HG03575 (cell line): ENCODE results near the gene TNFRSF8.
"Not testable (repeated sequence)": the region's sequence is repeated elsewhere in the genome, so short reads cannot be mapped to it uniquely, and the experiment has no call there.

Experiments
- ATAC-seq: cut with Tn5 transposase; IDR thresholded peaks from one replicate; pipeline ENCODE4 v1.9.1; 2021; ENCODE audit not compliant: unreplicated experiment, insufficient number of reproducible peaks, low FRiP score; ENCODE audit errors: extremely low read depth

TNFRSF8 gene

DNA sequence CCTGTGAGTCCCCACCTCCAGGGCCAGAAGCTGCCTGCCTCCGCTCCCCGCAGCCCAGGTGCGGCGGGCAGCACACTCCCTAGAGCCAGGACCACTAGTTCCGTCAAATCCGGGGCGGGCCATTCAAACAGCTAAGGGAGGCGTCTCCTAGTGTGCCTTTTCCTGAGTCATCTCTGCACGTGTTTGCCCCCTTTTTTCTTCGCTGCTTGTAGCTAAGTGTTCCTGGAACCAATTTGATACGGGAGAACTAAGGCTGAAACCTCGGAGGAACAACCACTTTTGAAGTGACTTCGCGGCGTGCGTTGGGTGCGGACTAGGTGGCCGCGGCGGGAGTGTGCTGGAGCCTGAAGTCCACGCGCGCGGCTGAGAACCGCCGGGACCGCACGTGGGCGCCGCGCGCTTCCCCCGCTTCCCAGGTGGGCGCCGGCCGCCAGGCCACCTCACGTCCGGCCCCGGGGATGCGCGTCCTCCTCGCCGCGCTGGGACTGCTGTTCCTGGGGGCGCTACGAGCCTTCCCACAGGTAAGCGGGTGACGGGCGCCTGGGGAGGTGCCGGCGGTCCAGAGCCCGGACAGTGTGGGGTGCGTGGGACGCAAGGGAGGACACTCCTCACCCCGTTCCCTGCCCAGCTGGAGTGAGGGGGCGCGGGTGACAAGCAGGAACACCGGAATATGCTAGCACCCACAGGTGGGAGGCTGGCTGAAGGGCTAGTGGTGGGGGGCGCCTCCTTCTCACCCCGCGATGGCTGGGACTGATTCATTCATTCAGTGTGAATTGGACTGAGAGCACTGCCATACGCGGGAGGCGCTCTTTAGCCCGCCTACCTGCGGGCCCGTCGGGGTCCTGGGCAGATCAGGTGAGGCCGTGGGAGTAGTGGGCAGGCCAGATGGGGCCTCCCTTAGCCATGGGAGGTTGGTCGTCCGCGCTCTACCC is at the start of gene TNFRSF8:
TSS of gene TNFRSF8 (plus strand) at position 163 of the 932 bp plus-strand sequence. CDS start at position 459, 296 bp downstream.
- no peak for ATAC-seq

DNA sequence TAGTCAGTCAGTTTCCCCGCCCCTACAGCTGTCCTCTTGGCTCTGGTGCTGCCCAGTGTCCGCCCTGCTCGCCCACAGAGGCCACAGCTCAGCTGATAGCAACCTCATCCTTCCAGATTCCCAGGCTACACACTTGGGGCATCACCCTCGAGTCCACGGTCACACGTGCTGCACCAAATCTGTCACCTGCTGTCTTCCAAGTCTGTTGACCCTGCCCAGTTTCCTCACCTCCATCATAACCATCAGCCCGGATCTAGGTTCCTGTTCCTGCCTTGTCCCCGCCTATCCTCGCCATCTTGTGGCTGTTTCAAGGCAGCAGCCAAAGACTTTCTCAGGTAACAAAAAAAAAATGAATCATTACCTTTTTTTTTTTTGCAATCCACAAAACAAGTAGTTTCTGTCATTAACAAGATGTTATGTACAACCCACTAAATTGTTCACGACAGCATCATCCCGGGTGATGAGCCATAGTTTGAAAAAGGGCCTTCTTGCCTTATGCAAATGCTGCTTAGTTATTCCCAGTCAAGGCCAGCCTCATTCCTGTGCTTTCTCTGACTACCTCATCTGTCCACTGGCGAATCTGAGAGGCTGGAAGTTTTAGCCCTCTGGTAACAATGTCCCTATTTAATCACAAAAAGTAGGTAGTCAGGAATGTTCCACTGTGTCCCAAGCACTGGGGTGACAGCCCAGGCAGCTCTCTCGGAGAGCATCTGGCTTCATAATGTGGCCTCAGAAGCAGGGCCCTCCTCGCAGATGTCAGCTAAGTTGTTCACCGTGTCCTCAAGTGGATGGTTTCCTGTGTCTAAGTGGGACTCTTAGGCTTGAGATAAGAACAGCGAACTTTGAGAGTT is 48.7 kb upstream of the TNFRSF8 start:
- ATAC-seq: no peak

DNA sequence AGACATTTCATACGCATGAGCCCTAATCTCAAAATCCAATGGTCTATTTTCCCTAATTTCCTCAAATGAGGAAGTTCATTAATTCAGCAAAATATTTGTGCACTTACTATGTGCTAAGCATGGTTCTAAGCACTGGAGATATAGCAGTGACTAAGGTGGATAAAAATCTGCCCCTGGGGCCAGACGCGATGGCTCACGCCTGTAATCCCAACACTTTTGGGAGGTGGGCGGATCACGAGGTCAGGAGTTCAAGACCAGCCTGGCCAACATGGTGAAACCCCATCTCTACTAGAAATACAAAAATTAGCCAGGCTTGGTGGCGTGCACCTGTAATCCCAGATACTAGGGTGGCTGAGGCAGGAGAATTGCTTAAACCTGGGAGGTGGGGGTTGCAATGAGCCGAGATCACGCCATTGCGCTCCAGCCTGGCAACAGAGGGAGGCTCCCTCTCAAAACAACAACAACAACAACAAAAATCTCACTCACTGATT is 48.1 kb upstream of the TNFRSF8 start:
- no peak for ATAC-seq

DNA sequence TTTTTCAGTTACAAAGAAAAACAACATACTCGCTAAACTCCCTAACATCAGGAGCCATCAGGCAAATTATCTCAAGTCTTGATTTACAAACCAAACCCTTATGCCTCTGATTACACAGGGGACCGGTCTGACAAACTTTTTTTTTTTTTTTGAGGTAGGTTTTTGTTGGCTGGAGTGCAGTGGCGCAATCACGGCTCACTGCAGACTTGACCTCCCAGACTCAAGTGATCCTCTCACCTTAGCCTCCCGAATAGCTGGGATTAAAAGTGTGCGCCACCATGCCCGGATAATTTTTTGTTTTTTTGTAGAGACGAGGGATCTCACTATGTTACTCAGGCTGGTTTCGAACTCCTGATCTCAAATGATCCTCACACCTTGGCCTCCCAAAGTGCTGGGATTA is 47.6 kb upstream of the TNFRSF8 start:
- ATAC-seq: no peak

DNA sequence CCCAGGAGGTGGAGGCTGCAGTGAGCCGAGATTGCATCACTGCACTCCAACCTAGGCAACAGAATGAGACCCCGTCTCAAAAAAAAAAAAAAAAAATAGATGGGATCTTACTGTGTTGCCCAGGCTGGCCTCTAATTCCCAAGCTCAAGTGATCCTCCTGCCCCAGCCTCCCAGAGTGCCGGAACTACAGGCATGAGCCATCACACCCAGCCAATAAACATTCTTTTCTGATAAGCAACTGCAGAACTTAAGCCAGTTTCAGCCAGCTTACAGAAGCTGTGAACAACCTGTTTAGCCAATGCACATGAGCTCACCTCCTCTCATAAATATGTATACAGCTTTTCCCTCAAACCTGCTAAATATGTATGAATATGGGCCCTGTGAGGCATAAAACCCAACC is 46.9 kb upstream of the TNFRSF8 start:
- ATAC-seq: no peak

DNA sequence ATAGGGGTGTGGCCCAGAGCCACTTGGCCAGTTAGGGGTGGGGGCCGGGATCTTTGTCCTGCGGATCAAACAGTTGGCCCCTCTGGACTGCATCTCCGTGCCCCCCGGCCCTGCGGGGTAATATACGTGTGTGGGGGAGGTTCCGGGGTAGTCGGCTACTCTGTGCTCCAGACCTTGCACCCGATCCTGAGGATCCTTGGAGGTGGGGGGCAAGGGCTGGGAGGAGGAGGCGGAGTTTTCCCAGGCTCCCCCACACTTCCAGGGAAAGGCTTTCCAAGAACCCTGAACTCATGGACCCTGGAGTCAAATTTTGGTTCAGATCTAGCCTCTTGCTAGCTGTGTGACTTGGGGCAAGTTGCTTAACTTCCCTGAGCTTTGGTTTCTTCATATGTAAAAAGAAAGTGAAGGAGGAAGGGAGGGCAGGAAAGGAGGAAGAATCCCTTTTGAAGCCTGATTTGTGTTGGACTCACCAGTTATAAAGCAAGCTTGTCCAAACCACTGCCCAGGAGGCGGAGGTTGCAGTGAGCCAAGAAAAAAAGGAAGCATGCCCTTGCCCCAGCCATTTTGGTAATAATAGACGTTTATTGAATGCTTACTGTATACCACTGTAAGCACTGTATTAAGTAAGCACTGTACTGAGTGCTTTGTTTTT is 43.1 kb upstream of the TNFRSF8 start:
- no peak for ATAC-seq

DNA sequence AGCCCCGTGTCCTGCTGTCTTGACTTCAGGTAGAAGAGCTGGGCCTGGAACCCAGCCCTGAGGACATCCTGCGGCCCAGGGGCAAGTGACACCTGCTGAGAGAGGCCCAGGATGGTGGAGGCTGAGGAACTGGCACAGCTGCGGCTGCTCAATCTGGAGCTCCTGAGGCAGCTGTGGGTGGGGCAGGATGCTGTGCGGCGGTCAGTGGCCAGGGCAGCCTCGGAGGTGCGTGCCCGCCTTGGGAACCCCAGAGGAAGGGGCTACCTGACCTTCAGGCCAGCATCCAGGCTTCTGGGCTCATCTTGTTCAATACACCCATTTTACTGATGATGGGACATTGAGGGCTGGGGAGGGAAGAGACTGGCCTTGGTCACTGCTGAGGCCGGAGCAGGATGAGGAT is 41.5 kb upstream of the TNFRSF8 start:
- ATAC-seq: no peak

DNA sequence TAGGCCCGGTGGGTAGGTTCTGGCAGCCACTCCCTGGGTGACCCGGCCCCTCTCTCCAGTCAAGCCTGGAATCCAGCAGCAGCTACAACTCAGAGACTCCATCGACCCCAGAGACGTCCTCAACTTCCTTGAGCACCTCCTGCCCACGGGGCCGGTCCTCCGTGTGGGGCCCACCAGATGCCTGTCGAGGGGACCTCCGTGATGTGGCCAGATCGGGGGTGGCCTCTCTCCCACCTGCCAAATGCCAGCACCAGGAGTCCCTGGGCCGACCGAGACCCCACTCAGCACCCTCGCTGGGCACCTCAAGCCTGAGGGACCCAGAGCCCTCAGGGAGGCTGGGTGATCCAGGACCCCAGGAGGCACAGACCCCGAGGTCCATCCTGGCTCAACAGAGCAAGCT is 41.1 kb upstream of the TNFRSF8 start:
- ATAC-seq: no peak

DNA sequence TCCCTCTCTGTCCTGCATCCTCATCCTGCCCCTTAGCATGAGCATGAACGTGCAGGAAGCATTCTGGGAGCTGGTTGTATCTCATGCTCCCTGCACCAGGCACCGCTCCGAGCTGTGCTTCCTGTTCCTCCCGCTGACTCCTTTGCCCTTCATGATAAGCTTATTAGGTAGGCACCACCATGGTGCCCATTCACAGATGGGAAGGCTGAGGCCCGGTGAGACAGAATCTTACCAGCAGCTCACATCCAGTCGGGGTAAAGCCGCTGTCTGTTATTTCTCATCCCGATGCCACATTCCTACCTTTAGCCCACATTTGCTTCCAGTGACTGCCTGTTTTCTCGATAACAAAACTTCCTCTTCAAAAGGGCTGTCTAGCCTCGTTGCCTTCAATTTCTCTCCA is 36.5 kb upstream of the TNFRSF8 start:
- no peak for ATAC-seq

DNA sequence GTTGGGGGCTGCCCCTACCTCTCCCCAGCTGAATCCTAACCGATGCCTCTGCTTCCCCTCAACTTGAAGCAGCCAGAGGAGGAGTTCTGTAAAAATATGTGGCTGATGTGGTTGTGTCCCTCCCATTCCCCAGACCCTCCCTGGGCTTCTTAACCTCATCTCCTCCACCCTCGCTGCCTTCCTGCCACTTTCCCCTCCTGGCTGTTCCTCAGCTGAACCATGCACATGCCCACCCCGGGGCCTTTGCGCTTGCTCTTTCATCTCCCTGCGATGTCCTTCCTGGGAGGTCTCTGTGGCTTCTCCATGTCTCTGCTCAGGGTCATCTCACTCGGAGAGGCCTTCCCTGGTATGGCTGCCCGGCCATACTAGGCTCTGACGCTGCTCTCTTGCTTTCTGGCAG is 34.9 kb upstream of the TNFRSF8 start:
- ATAC-seq: no peak

DNA sequence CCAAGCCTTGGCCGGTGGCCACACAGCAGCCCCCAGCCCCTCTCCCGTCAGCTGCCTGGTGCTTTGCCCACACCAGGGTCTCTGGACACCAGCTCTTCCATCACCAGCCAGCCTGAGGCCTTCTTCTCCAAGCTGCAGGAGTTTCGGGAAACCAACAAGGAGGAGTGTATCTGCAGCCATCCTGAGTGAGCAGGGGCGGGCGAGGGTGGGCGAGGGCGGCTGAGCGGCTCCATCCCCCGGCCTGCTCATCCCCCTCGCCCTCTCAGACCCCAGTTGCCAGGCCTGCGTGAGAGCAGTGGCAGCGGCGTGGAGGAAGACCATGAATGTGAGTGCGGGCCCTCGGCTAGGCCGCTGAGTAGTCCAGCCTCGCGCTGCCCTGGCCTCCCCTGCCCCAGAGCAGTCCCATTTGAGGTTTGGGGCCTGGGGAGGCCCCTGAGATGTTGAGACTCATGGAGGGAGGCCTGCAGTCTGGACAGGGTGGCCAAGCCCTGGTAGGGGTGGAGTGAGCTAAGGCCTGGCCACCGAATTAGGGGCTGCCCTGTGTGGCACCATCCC is 34.1 kb upstream of the TNFRSF8 start:
- ATAC-seq: no peak

DNA sequence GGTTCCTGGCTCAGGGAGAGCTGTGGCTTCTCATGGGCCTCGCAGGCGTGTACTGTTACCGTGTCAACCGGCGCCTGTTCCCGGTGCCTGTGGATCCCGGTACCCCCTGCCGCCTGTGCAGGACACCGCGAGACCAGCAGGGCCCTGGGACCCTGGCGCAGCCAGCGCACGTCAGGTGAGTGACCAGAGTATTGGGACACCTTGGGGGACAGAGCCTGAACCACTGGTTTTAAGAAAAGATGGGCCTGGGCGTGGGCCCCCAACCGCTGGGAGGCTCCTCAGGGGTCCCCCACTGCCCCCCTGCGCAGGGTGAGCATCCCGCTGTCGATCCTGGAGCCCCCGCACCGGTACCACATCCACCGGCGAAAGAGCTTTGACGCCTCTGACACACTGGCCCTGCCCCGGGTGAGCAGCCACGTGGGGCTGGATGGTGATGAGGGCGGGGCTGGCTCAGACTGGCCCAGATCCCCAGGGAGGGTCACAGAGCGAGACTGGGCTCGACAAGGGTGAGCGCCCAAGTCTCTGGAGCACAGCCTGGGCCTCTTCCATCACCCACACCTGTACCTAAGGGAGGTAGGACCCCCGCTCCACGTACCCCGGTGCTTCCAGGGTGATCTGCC is 33.3 kb upstream of the TNFRSF8 start:
- ATAC-seq: no peak

DNA sequence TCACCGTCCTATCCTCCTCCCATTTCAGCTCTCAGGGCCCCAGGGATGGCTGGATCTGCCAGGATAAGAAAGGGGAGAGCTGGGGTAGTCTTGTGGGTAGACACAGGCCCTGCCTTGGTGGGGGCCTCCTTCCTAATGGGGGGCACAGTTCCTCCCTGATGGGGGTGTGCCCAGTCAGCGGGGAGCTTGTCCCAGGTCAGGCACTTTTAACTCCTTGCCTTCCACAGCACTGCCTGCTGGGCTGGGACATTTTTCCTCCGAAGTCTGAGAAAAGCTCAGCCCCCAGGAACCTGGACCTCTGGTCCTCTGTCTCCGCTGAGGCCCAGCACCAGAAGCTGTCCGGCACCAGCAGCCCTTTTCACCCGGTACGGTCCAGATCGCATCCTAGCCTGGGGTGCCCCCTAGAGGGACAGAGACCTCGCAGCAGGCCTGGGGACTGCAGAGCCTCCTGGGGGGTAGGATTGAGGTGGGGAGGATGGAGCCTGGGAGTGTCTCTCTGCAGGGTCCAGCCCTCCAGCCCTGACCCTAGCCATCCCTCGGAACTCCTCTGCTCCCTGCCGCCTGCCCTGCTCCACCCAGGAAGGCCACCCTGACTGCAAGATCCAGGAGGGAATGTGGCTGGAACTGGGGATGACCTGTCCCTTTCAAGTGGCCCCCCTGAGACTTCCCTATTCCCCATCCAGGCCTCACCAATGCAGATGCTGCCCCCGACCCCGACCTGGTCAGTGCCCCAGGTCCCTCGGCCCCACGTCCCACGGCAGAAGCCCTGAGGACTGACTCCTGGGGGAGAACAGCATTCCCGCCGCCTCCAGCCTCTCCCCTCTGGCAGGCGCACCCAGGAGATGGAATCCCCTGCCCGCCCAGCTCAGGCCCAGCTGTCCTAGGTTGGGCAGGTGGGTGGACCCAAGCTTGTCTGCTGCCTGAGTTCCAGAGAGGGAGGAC is 31.8 kb upstream of the TNFRSF8 start:
- no peak for ATAC-seq

DNA sequence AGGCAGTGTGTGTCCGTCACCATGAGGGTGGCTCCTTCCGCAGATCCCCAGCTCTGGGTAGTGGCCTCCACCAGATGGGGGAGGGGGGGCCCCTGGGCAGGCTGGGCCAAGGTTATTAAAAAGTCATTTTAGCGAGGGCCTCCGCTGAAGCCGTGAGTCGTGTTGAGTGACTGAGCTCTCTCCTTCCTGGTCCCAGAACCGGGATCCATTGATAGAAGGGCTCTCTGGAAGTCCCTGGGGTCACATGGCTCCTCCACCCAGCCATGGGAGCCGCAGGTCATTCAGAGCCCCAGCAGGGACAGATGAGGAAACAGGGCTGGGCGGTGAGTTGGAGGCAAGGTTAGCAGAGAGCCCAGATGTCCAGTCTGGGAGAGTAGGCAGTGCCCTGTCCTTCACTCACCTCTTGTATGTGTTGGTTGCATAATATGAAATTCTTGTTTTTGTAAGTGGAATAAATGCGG is 30.9 kb upstream of the TNFRSF8 start:
- ATAC-seq: no peak

DNA sequence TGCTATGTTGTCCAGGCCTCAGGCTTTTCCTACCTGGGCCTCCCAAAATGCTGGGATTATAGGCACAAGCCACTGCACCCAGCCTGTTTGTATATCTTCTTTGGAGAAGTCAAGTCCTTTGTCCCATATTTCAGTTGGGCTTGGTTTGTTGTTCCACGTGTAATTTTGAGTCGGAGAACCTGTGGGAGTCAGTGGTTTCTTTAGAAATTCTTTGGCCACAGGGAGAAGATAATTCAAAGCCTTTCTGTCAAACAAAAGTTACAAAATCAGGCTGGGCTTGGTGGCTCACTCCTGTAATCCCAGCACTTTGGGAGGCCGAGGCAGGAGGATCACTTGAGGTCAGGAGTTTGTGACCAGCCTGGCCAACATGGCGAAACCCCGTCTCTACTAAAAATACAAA is 29.7 kb upstream of the TNFRSF8 start:
- ATAC-seq: not testable (repeated sequence)

DNA sequence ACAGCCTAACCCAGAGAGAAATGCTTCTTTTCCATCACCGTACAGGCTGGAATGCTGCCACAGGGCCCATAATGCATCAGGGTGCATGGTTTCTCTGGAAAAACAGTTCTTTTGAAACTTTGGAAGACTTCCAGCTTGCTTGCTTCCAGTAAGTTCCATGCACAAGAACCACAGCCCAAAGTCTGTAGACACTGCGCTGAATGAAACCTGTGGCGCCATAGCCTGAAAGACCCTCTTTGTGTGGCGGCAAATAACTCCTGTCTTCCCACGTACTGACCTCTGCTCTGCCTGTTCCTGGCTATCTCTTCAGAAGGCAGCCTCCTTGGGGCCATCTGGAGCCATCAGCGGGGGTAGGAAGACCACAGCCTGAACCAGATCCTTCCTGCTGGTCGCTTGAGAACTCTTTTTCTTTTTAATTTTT is 28.7 kb upstream of the TNFRSF8 start:
- no peak for ATAC-seq

DNA sequence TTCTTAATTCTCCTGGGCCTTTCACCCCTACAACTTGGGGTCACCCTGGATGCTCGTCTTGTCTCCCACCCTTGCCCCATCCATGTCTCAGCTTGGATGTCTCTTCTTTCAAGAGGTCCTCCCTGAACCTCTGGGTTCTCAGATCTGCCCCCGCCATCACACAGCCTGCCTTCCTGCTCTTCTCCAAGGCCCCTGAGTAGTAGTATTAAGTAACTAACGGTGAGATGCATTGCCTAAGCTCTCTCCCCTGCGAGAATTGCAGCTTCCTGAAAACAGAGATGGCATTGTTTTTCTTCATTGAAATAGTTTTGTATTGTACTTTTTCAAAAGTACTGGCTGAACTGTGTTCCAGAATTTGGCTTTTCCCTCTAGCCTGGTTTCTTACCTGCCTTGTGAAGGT is 27.8 kb upstream of the TNFRSF8 start:
- no peak for ATAC-seq
